Upper lobe of left lung (tissue), 4 donors: ENCODE data around the gene MN1.

ENCODE experiments used
- CTCF ChIP-seq, 6 experiments: fragments of 450-650 bp in 4 of 6; fragments of 200-600 bp in 2 of 6; sonication (generic) in 2 of 6; IDR thresholded peaks; one replicate each; pipeline ENCODE4 v1.5.1; 2016 to 2019; ENCODE audit warnings: antibody characterized with exemption in 6 of 6
- EP300 ChIP-seq, 4 donors: sonication (generic); formaldehyde crosslinking; IDR thresholded peaks; one replicate each; pipeline ENCODE4 v1.5.1; 2017; ENCODE audit warnings: antibody characterized with exemption in 4 of 4, control low read depth in 2 of 4
- POLR2A ChIP-seq, 4 donors: fragments of 450-650 bp; IDR thresholded peaks; one replicate each; pipeline ENCODE4 v1.5.1; 2016 to 2017; ENCODE audit warnings: antibody characterized with exemption in 4 of 4, mild to moderate bottlenecking in 2 of 4
- POLR2AphosphoS5 ChIP-seq, 2 donors: sonication (generic); formaldehyde crosslinking; IDR thresholded peaks; one replicate each; pipeline ENCODE4 v1.5.1; 2017; ENCODE audit warnings: antibody characterized with exemption in 2 of 2

GRCh38 chr22:27748349-27748748 lies 53.2 kb downstream of the MN1 start:
- TF ChIP-seq POLR2AphosphoS5 (IDR thresholded peaks at IDR 0.05) (no peak), CTCF (IDR thresholded peaks at IDR 0.05) (no peak), POLR2A (IDR thresholded peaks at IDR 0.05) (no peak), EP300 (IDR thresholded peaks at IDR 0.05) (no peak)
